HCT116 (cell line): ENCODE measurements around the gene DPF3. TPM values are rescaled to one million over a fixed set of nuclear protein-coding genes. Genes with fewer than 3 reads are reported as not detected.

ENCODE experiments used
- ATAC-seq: fragments of 200-7000 bp; cut with Tn5 transposase; 2 replicates; pipeline ENCODE4 v1.9.1; 2020; ENCODE audit warnings: mild to moderate bottlenecking, moderate library complexity
- BruUV-seq: library from RNA; stranded (reverse); fragments of 400-500 nt; replicated peaks from 2 replicates; lab custom pipeline; 2021; lab: Mats Ljungman, UMichigan
- CTCF ChIA-PET: fragments of 300-600 bp; sonication (Branson Sonifier 250); formaldehyde crosslinking; loops from one replicate; lab custom pipeline; 2021; ENCODE audit warnings: antibody characterized with exemption; lab: Charles Lee
- POLR2A ChIA-PET: fragments of 300-600, 350-600 bp; sonication (Branson Sonifier 250); formaldehyde crosslinking; loops from one replicate; lab custom pipeline; 2021; ENCODE audit warnings: antibody characterized with exemption; lab: Charles Lee
- RAD21 ChIA-PET, 2 experiments: fragments of 300-600 bp; sonication (Branson Sonifier 250); formaldehyde crosslinking; loops; one replicate each; lab custom pipeline; 2023; ENCODE audit warnings: low total read pairs in 2 of 2; ENCODE audit not compliant: uncharacterized antibody in 2 of 2, unreplicated experiment in 2 of 2, low non-redundant PET in 1 of 2; lab: Charles Lee
- DNase-seq: peaks from one replicate; pipeline ENCODE4 v3.0.0-alpha.2; 2010; ENCODE audit warnings: low read depth, low spot score
- H2AFZ ChIP-seq: fragments of 200-600 bp; shearing (Covaris generic), sonication (generic); 2 replicates; pipeline ENCODE4 v1.6.1; 2017; ENCODE audit warnings: low read depth, mixed run types, mixed read lengths, antibody characterized with exemption, low read length; ENCODE audit not compliant: poor library complexity, severe bottlenecking
- H3K27ac ChIP-seq: 2 replicates; pipeline ENCODE4 v1.5.1; 2012; ENCODE audit warnings: low read depth, low read length
- H3K27me3 ChIP-seq: fragments of 200-600 bp; sonication (generic); 2 replicates; pipeline ENCODE4 v1.6.1; 2016; ENCODE audit warnings: mixed run types, low read length, mixed read lengths; ENCODE audit not compliant: insufficient read depth
- H3K36me3 ChIP-seq, 2 experiments: fragments of 200-500 bp in 1 of 2; fragments of 200-600 bp in 1 of 2; sonication (Bioruptor generic) in 1 of 2; sonication (generic) in 1 of 2; 2 replicates each; pipeline versions ENCODE4 v1.5.1 to v1.6.1; 2014 to 2016; ENCODE audit warnings: low read length in 2 of 2, inconsistent platforms in 1 of 2, mixed read lengths in 1 of 2, mixed run types in 1 of 2; ENCODE audit not compliant: insufficient read depth in 2 of 2, control insufficient read depth in 1 of 2
- H3K4me1 ChIP-seq, 2 experiments: fragments of 200-600 bp in 1 of 2; sonication (generic) in 1 of 2; 2 replicates each; pipeline versions ENCODE4 v1.5.1 to v1.6.1; 2012 to 2017; ENCODE audit warnings: low read length in 2 of 2, inconsistent platforms in 1 of 2, mild to moderate bottlenecking in 1 of 2, mixed read lengths in 1 of 2, mixed run types in 1 of 2, moderate library complexity in 1 of 2; ENCODE audit not compliant: insufficient read depth in 2 of 2, control insufficient read depth in 1 of 2
- H3K4me2 ChIP-seq: fragments of 200-600 bp; sonication (generic); 2 replicates; pipeline ENCODE4 v1.6.1; 2017; ENCODE audit warnings: mixed run types, low read length, mixed read lengths
- H3K4me3 ChIP-seq, 2 experiments: fragments of 200-600 bp in 1 of 2; sonication (generic) in 1 of 2; replicated peaks in 1 of 2; 2 replicates each; pipeline ENCODE4 v1.5.1; 2011 to 2016; ENCODE audit warnings: low read length in 2 of 2, control low read depth in 1 of 2, low read depth in 1 of 2, mild to moderate bottlenecking in 1 of 2, mixed read lengths in 1 of 2, mixed run types in 1 of 2
- H3K79me2 ChIP-seq: fragments of 200-600 bp; sonication (generic); 2 replicates; pipeline ENCODE4 v1.6.1; 2017; ENCODE audit warnings: mild to moderate bottlenecking, mixed run types, low read length, moderate library complexity, mixed read lengths; ENCODE audit not compliant: insufficient read depth
- H3K9ac ChIP-seq: fragments of 200-600 bp; sonication (generic); 2 replicates; pipeline ENCODE4 v1.6.1; 2016; ENCODE audit warnings: low read length, mixed read lengths
- H3K9me2 ChIP-seq: fragments of 200-600 bp; sonication (generic), shearing (Covaris generic); 2 replicates; pipeline ENCODE4 v1.6.1; 2017; ENCODE audit warnings: mixed run types, mild to moderate bottlenecking, moderate library complexity; ENCODE audit not compliant: insufficient read depth
- H3K9me3 ChIP-seq, 2 experiments: fragments of 200-500 bp in 1 of 2; fragments of 200-600 bp in 1 of 2; sonication (Bioruptor generic) in 1 of 2; sonication (generic) in 1 of 2; 2 replicates each; pipeline ENCODE4 v1.6.1; 2014 to 2017; ENCODE audit warnings: low read length in 2 of 2, mixed read lengths in 2 of 2, inconsistent platforms in 1 of 2, low read depth in 1 of 2, mild to moderate bottlenecking in 1 of 2, mixed run types in 1 of 2, moderate library complexity in 1 of 2; ENCODE audit not compliant: control insufficient read depth in 1 of 2, insufficient read depth in 1 of 2
- H4K20me1 ChIP-seq: fragments of 200-600 bp; sonication (generic), shearing (Covaris generic); 2 replicates; pipeline ENCODE4 v1.6.1; 2017; ENCODE audit warnings: mixed run types, mild to moderate bottlenecking, moderate library complexity; ENCODE audit not compliant: insufficient read depth
- intact Hi-C: fragments of 100-400 bp; cut with micrococcal nuclease; formaldehyde crosslinking; loops from 2 replicates; pipeline ENCODE4 v1.10.0; 2022
- total RNA-seq: library from RNA; stranded (reverse); gene quantifications from one replicate; pipeline ENCODE4 v1.2.1, GENCODE V29; 2021; ENCODE audit not compliant: unreplicated experiment
- TF ChIP-seq, protein P1 (sequence below): IDR thresholded peaks from 2 replicates; pipeline ENCODE4 v1.6.1; 2012; ENCODE audit warnings: low read depth
- TF ChIP-seq, protein P2 (sequence below): IDR thresholded peaks from 2 replicates; pipeline ENCODE4 v1.6.1; 2012

DPF3 gene
- total RNA-seq, 1 experiment from 2014 or later: 0.27 TPM

DNA sequence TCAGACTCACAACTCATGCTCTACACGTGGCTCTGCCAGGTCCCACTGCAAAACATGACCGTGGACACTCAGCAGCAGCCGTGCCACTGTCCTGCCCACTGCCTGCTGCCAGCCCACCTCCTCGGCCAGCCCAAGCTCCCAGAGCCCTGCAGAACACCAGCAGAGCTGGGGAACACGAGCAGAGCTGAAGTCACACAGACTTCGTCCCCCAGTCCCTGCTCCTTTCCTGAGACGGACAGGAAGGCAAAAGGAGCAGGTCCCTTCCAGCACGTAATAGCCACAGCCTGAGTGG lies 152.1 kb downstream of the DPF3 start (continued):
- TF ChIP-seq, protein P1, sequence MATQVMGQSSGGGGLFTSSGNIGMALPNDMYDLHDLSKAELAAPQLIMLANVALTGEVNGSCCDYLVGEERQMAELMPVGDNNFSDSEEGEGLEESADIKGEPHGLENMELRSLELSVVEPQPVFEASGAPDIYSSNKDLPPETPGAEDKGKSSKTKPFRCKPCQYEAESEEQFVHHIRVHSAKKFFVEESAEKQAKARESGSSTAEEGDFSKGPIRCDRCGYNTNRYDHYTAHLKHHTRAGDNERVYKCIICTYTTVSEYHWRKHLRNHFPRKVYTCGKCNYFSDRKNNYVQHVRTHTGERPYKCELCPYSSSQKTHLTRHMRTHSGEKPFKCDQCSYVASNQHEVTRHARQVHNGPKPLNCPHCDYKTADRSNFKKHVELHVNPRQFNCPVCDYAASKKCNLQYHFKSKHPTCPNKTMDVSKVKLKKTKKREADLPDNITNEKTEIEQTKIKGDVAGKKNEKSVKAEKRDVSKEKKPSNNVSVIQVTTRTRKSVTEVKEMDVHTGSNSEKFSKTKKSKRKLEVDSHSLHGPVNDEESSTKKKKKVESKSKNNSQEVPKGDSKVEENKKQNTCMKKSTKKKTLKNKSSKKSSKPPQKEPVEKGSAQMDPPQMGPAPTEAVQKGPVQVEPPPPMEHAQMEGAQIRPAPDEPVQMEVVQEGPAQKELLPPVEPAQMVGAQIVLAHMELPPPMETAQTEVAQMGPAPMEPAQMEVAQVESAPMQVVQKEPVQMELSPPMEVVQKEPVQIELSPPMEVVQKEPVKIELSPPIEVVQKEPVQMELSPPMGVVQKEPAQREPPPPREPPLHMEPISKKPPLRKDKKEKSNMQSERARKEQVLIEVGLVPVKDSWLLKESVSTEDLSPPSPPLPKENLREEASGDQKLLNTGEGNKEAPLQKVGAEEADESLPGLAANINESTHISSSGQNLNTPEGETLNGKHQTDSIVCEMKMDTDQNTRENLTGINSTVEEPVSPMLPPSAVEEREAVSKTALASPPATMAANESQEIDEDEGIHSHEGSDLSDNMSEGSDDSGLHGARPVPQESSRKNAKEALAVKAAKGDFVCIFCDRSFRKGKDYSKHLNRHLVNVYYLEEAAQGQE: no peak
- TF ChIP-seq, all 23 proteins: peak for 0

DNA sequence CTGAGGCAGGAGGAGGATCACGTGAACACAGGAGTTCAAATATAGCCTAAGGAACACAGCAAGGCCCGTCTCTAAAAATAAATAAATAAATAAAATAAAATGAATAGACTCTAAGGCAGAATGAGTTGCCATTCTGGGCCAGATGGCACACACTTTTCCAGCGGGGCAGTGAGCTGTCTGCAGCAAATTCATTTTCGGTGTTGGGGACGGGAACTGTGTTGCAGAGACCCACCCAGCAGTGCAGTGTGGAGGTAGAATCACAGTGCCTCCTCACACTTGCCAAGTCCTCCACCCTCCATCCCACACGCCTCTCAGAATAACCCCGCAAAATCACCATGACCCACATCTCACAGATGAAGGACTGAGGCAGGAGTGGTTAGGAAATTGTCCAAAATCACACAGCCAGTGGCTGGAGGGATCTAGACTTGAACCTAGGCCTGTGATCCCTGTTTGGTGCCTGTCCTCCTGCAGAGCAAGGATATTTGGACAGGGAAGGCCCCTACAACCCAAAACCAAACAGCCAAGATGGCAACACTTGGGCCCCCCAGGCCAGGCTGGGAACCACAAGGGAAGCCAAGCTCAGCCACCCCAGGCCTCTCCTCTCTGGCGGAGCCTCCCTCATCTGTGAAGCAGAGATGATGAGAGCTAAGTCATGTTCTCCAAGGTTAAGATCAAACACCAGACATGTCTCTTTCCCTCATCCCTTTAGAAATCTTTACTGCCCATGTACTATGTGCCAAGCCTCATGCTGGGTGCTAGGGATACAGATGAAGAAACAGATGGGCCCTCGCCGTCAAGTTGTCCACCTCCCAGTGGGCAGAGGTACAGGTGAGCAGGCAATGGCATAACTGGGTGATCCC lies 152.7 kb downstream of the DPF3 start:
- ChIA-PET RAD21 (no interaction called here), POLR2A (no interaction called here), CTCF (no interaction called here)
- TF ChIP-seq, protein P2, sequence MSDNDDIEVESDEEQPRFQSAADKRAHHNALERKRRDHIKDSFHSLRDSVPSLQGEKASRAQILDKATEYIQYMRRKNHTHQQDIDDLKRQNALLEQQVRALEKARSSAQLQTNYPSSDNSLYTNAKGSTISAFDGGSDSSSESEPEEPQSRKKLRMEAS: no peak
- Histone ChIP-seq H3K4me2 (no peak overlapping the region), H3K4me3 (no peak overlapping the region), H3K27me3 (no peaks in the 10 kb centered on the region), H3K9me3 (no peaks in the 10 kb centered on the region), H3K27ac (no peak overlapping the region), H3K4me1 (peaks cover 2 to 8% of the 10 kb centered on the region in 2 experiments; a peak in 2 of 4 replicates), H4K20me1 (no peaks in the 10 kb centered on the region), H3K79me2 (no peaks in the 10 kb centered on the region), H2AFZ (no peak overlapping the region), H3K9ac (no peak overlapping the region), H3K9me2 (no peaks in the 10 kb centered on the region), H3K36me3 (no peaks in the 10 kb centered on the region)
- intact Hi-C loops: no loop called here
- DNase-seq: no peak
- ATAC-seq: no peak
- BruUV-seq: no TSS peak
